GM12874 (cell line): ENCODE data around the gene ABCC12.

Source experiments
- CTCF ChIP-seq: IDR thresholded peaks from 2 replicates; pipeline ENCODE4 v1.5.1; 2011; ENCODE audit warnings: low read depth, mild to moderate bottlenecking, control low read depth, low read length, moderate library complexity; ENCODE audit not compliant: insufficient read depth

The ABCC12 gene

GRCh38 chr16:48161906-48162305 lies 6.1 kb upstream of the ABCC12 start:
- TF ChIP-seq CTCF: no peak

- no peak for TF ChIP-seq CTCF
Measured at GRCh38 chr16:48160575-48160974, 4.8 kb upstream of the ABCC12 start.

- no peak for TF ChIP-seq CTCF
Measured at GRCh38 chr16:48158296-48158695, 2.5 kb upstream of the ABCC12 start.

GRCh38 chr16:48157794-48158193 lies 2.0 kb upstream of the ABCC12 start:
- no peak for TF ChIP-seq CTCF

GRCh38 chr16:48157302-48157701 lies 1.5 kb upstream of the ABCC12 start:
- TF ChIP-seq CTCF: no peak

GRCh38 chr16:48156790-48157209 lies 1.0 kb upstream of the ABCC12 start:
- peak; percentile 95 for TF ChIP-seq CTCF

- TF ChIP-seq CTCF: no peak
Measured at GRCh38 chr16:48153774-48154173, 2.0 kb downstream of the ABCC12 start.

- no peak for TF ChIP-seq CTCF
Measured at GRCh38 chr16:48152226-48152625, 3.6 kb downstream of the ABCC12 start.
